T-cell (primary cell): Measurements from ENCODE around the gene EP400. TPM values are rescaled to one million over a fixed set of nuclear protein-coding genes. Genes with fewer than 3 reads are reported as not detected.
A peak's percentile ranks its signal among the peaks of the same experiment; 100 is the strongest.

Experiments
- ATAC-seq, 4 experiments: fragments of 200-7000 bp in 3 of 4; fragments of 150-1000 bp in 1 of 4; cut with Tn5 transposase; replicated peaks in 1 of 4; 1 replicate in 3 of 4; 2 replicates in 1 of 4; pipeline ENCODE4 v1.10.0; 2021; ENCODE audit warnings: moderate library complexity in 3 of 4, mild to moderate bottlenecking in 2 of 4, moderate number of reproducible peaks in 1 of 4
- CTCF ChIA-PET, 2 donors: fragments of 300-600 bp; sonication (Branson Sonifier 250); formaldehyde crosslinking; loops; one replicate each; lab custom pipeline; 2022; ENCODE audit warnings: antibody characterized with exemption in 2 of 2; lab: Charles Lee
- POLR2A ChIA-PET, 2 donors: fragments of 300-600 bp; sonication (Branson Sonifier 250); formaldehyde crosslinking; loops; one replicate each; lab custom pipeline; 2022; ENCODE audit warnings: antibody characterized with exemption in 2 of 2; lab: Charles Lee
- DNase-seq, 35 experiments: peaks; one replicate each; pipeline versions ENCODE4 v3.0.0 to v3.0.0-alpha.2; 2013 to 2023
- H3K27ac ChIP-seq: one replicate; pipeline ENCODE4 v1.5.1; 2013; ENCODE audit warnings: low read length
- H3K27me3 ChIP-seq, 2 experiments: replicated peaks in 1 of 2; 1 replicate in 1 of 2; 2 replicates in 1 of 2; pipeline versions ENCODE4 v1.6.1 to v1.7.0; 2013; ENCODE audit warnings: low read length in 1 of 2, mixed read lengths in 1 of 2; ENCODE audit not compliant: control insufficient read depth in 2 of 2, insufficient read depth in 2 of 2; ENCODE audit errors: extremely low read depth in 1 of 2
- H3K36me3 ChIP-seq, 2 donors: 1 replicate in 1 of 2; 2 replicates in 1 of 2; pipeline versions ENCODE4 v1.6.1 to v1.7.0; 2013; ENCODE audit warnings: low read length in 1 of 2; ENCODE audit not compliant: control insufficient read depth in 2 of 2, insufficient read depth in 1 of 2; ENCODE audit errors: extremely low read depth in 1 of 2
- H3K4me1 ChIP-seq, 2 experiments: 1 replicate in 1 of 2; 2 replicates in 1 of 2; pipeline versions ENCODE4 v1.6.1 to v1.7.0; 2013; ENCODE audit warnings: low read length in 2 of 2, mixed read lengths in 1 of 2; ENCODE audit not compliant: insufficient read depth in 2 of 2, control insufficient read depth in 1 of 2; ENCODE audit errors: extremely low read depth in 1 of 2
- H3K4me3 ChIP-seq, 2 donors: 1 replicate in 1 of 2; 2 replicates in 1 of 2; pipeline versions ENCODE4 v1.5.1 to v1.7.0; 2013; ENCODE audit warnings: mild to moderate bottlenecking in 2 of 2, low read length in 1 of 2, moderate library complexity in 1 of 2; ENCODE audit not compliant: control insufficient read depth in 1 of 2; ENCODE audit errors: extremely low read depth in 1 of 2
- H3K9me3 ChIP-seq: 2 replicates; pipeline ENCODE4 v1.7.0; 2013
- H3K27ac Mint-ChIP-seq, 2 donors: one replicate each; pipeline ENCODE4 v1.8.0; 2020 to 2021; ENCODE audit warnings: mild to moderate bottlenecking in 2 of 2, mixed read lengths in 2 of 2
- H3K27me3 Mint-ChIP-seq, 2 donors: one replicate each; pipeline ENCODE4 v1.8.0; 2021 to 2022; ENCODE audit warnings: mixed read lengths in 2 of 2
- H3K36me3 Mint-ChIP-seq: one replicate; pipeline ENCODE4 v1.8.0; 2021; ENCODE audit warnings: mixed read lengths
- H3K4me1 Mint-ChIP-seq, 3 donors: one replicate each; pipeline ENCODE4 v1.8.0; 2020 to 2022; ENCODE audit warnings: mixed read lengths in 3 of 3, mild to moderate bottlenecking in 1 of 3
- H3K4me3 Mint-ChIP-seq, 3 donors: one replicate each; pipeline ENCODE4 v1.8.0; 2020 to 2022; ENCODE audit warnings: mild to moderate bottlenecking in 3 of 3, mixed read lengths in 3 of 3, moderate library complexity in 3 of 3
- H3K9me3 Mint-ChIP-seq, 3 donors: one replicate each; pipeline ENCODE4 v1.8.0; 2020 to 2022; ENCODE audit warnings: mixed read lengths in 3 of 3
- WGBS: methylation state at CpG from one replicate; pipeline ENCODE4 v1.1.5; 2013; ENCODE audit warnings: missing lambda C conversion rate; ENCODE audit not compliant: insufficient coverage; 5-methylcytosine and 5-hydroxymethylcytosine counted together
- total RNA-seq, 35 experiments: library from RNA in 6 of 35; stranded (reverse) in 6 of 35; fragments of 120-200 nt in 1 of 35; gene quantifications; one replicate each; pipeline versions ENCODE4 v1.2.1 to v1.2.4 and lab custom pipeline; 2013 to 2026

The EP400 gene
- total RNA-seq, 5 donors from 2014 or later (not counting 1 experiment from before 2014, with no cell fraction given) = 75.7 to 84.3 (median 79.2) TPM

DNA sequence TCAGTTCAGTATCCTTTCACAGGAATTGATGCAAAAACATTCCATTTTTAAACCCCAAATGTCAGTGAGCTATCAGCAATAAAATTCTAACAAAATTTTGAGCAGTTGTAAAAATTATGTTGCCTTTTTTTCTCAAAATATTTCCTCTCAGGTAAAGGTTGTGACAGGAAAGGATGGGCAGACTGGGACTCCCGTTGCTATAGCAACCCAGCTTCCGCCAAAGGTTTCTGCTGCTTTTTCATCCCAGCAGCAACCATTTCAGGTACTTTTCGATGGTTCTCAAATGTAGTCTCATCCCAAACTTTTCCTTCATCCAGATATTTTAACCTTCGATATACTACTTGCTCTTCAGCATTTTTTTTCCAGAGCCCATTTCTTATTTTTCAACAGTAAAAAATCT, 13.6 kb downstream of the EP400 start:
- Mint-ChIP-seq H3K27me3 (no peaks in the 10 kb centered on the region), H3K9me3 (no peaks in the 10 kb centered on the region), H3K27ac (peak overlapping the region; percentile 76 to 81), H3K4me3 (peak overlapping the region in 1 of 3 donors; percentile 31), H3K4me1 (peaks cover 60 to 67% (median 64%) of the 10 kb centered on the region in 3 donors), H3K36me3 (peaks cover 23% of the 10 kb centered on the region)
- H3K4me1 ChIP-seq = peaks cover 6 to 24% of the 10 kb centered on the region in 2 experiments
- no peak overlapping the region for H3K4me3 ChIP-seq
- ChIA-PET POLR2A (no interaction called here), CTCF (no interaction called here)
- peak overlapping the region; percentile 42 for H3K27ac ChIP-seq
- no peaks in the 10 kb centered on the region for H3K27me3 ChIP-seq
- peak in 10 of 35 experiments; percentile 10 to 56 (median 23) for DNase-seq
- ATAC-seq = peak in 1 of 4 experiments; percentile 52
- whole genome bisulfite sequencing = 18% methylated on average over 3 of the region's 4 CpGs
- H3K9me3 ChIP-seq = no peaks in the 10 kb centered on the region
- H3K36me3 ChIP-seq = peaks cover 0 to 10% of the 10 kb centered on the region in 2 donors

GRCh38 chr12:131965073-131965472, 15.3 kb downstream of the EP400 start:
- Mint-ChIP-seq H3K27ac (peak overlapping the region; percentile 22 to 64), H3K27me3 (no peaks in the 10 kb centered on the region), H3K4me3 (no peak overlapping the region), H3K4me1 (peaks cover 58 to 66% (median 65%) of the 10 kb centered on the region in 3 donors), H3K9me3 (no peaks in the 10 kb centered on the region), H3K36me3 (peaks cover 28% of the 10 kb centered on the region)
- no peak overlapping the region for H3K27ac ChIP-seq
- no peaks in the 10 kb centered on the region for H3K27me3 ChIP-seq
- CTCF ChIA-PET = no interaction called here
- ATAC-seq (no peak), DNase-seq (no peak)
- WGBS = no CpG with 5 or more reads among the region's 2 CpGs
- H3K36me3 ChIP-seq = peaks cover 0 to 10% of the 10 kb centered on the region in 2 donors
- no peaks in the 10 kb centered on the region for H3K9me3 ChIP-seq
- H3K4me1 ChIP-seq = peaks cover 6 to 8% of the 10 kb centered on the region in 2 experiments
- no peak overlapping the region for H3K4me3 ChIP-seq
- POLR2A ChIA-PET = no interaction called here

- ChIA-PET CTCF (no interaction called here), POLR2A (no interaction called here)
- Histone ChIP-seq H3K27me3 (no peaks in the 10 kb centered on the region), H3K27ac (no peak overlapping the region), H3K4me1 (peaks cover 0 to 7% of the 10 kb centered on the region in 2 experiments), H3K36me3 (peaks cover 0 to 8% of the 10 kb centered on the region in 2 donors), H3K9me3 (no peaks in the 10 kb centered on the region), H3K4me3 (no peak overlapping the region)
- no peaks in the 10 kb centered on the region for H3K27me3 Mint-ChIP-seq
- no peak overlapping the region for H3K4me3 Mint-ChIP-seq
- no peak for DNase-seq
- 100% methylated on average over 1 of the region's 1 CpG for WGBS
- H3K27ac Mint-ChIP-seq = no peak overlapping the region
- peaks cover 47 to 53% (median 53%) of the 10 kb centered on the region in 3 donors for H3K4me1 Mint-ChIP-seq
- H3K36me3 Mint-ChIP-seq = peaks cover 23% of the 10 kb centered on the region
- no peaks in the 10 kb centered on the region for H3K9me3 Mint-ChIP-seq
- ATAC-seq = no peak
Observed at GRCh38 chr12:131971226-131971625, 21.5 kb downstream of the EP400 start.

- no peak for ATAC-seq
- H3K36me3 ChIP-seq = peaks cover 2 to 18% of the 10 kb centered on the region in 2 donors
- H3K27ac Mint-ChIP-seq = no peak overlapping the region
- H3K27me3 ChIP-seq = no peaks in the 10 kb centered on the region
- peaks cover 0 to 4% of the 10 kb centered on the region in 2 experiments for H3K4me1 ChIP-seq
- no peak overlapping the region for H3K4me3 Mint-ChIP-seq
- no peak overlapping the region for H3K27ac ChIP-seq
- H3K9me3 Mint-ChIP-seq = no peaks in the 10 kb centered on the region
- POLR2A ChIA-PET = no interaction called here
- H3K9me3 ChIP-seq = no peaks in the 10 kb centered on the region
- H3K4me1 Mint-ChIP-seq = peaks cover 34 to 42% (median 37%) of the 10 kb centered on the region in 3 donors
- H3K4me3 ChIP-seq = no peak overlapping the region
- CTCF ChIA-PET = no interaction called here
- peaks cover 20% of the 10 kb centered on the region for H3K36me3 Mint-ChIP-seq
- H3K27me3 Mint-ChIP-seq = no peaks in the 10 kb centered on the region
- no peak for DNase-seq
- 96% methylated on average over 8 of the region's 8 CpGs for WGBS
Observed at GRCh38 chr12:131975228-131975627, 25.5 kb downstream of the EP400 start.

DNA sequence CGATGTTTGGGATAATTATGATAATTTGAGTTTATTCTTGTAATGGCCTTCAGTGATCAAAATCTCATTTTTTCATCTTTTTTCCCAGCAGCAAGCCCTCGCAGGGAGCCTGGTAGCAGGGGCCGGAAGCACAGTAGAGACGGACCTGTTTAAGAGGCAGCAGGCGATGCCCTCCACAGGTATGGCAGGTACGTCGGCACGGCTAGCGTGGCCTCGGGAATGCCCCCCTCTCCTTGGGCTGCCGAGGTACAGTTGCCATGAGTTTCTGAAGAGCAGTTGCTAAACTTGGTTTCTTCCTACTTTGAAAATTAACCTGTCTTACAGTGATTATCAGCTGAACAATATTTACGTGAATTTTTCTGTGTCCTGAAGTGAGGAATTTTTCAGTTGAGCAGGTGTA, 29.9 kb downstream of the EP400 start:
- no peak overlapping the region for H3K4me3 Mint-ChIP-seq
- H3K4me3 ChIP-seq = no peak overlapping the region
- ATAC-seq (no peak), DNase-seq (no peak)
- H3K9me3 Mint-ChIP-seq = no peaks in the 10 kb centered on the region
- 100% methylated on average over 8 of the region's 12 CpGs for WGBS
- no peaks in the 10 kb centered on the region for H3K4me1 ChIP-seq
- no peaks in the 10 kb centered on the region for H3K27me3 Mint-ChIP-seq
- H3K36me3 Mint-ChIP-seq = peaks cover 32% of the 10 kb centered on the region
- no peak overlapping the region for H3K27ac Mint-ChIP-seq
- peaks cover 13 to 53% of the 10 kb centered on the region in 2 donors for H3K36me3 ChIP-seq
- H3K9me3 ChIP-seq = no peaks in the 10 kb centered on the region
- peaks cover 17 to 26% (median 21%) of the 10 kb centered on the region in 3 donors for H3K4me1 Mint-ChIP-seq
- CTCF ChIA-PET = no interaction called here
- POLR2A ChIA-PET = no interaction called here
- H3K27ac ChIP-seq = no peak overlapping the region
- H3K27me3 ChIP-seq = no peaks in the 10 kb centered on the region

GRCh38 chr12:131980263-131980662, 30.5 kb downstream of the EP400 start:
- Histone ChIP-seq H3K36me3 (peaks cover 15 to 55% of the 10 kb centered on the region in 2 donors), H3K27me3 (no peaks in the 10 kb centered on the region), H3K9me3 (no peaks in the 10 kb centered on the region), H3K4me1 (no peaks in the 10 kb centered on the region), H3K4me3 (no peak overlapping the region), H3K27ac (no peak overlapping the region)
- Mint-ChIP-seq H3K9me3 (no peaks in the 10 kb centered on the region), H3K4me1 (peaks cover 13 to 26% (median 18%) of the 10 kb centered on the region in 3 donors), H3K4me3 (no peak overlapping the region), H3K27me3 (no peaks in the 10 kb centered on the region), H3K27ac (no peak overlapping the region), H3K36me3 (peaks cover 32% of the 10 kb centered on the region)
- WGBS = no CpG with 5 or more reads among the region's 3 CpGs
- POLR2A ChIA-PET = interaction anchor here in 1 of 2 donors (0.6 kb wide), 1 partner anchor 985 kb away, joined by 11 read pairs; no protein-coding TSS in a partner anchor
- DNase-seq (no peak), ATAC-seq (no peak)
- CTCF ChIA-PET = no interaction called here
